Heart left ventricle (tissue), 16 donors: Measurements from ENCODE around the gene ZC3H18. TPM values are rescaled to one million over a fixed set of nuclear protein-coding genes. Genes with fewer than 3 reads are reported as not detected.

Experiments
- ATAC-seq, 4 donors: fragments of 200-7000 bp; cut with Tn5 transposase; one replicate each; pipeline ENCODE4 v1.9.1; 2020 to 2022; ENCODE audit warnings: moderate library complexity in 4 of 4, mild to moderate bottlenecking in 3 of 4, moderate number of reproducible peaks in 1 of 4
- DNase-seq, 5 donors: peaks; one replicate each; pipeline ENCODE4 v3.0.0-alpha.2; 2020
- H3K27ac ChIP-seq, 12 donors: fragments of 200-600 bp; sonication (generic) in 4 of 12; one replicate each; pipeline versions ENCODE4 v1.5.0 to v1.8.0; 2016 to 2022; ENCODE audit warnings: mild to moderate bottlenecking in 2 of 12
- H3K27me3 ChIP-seq, 9 donors: fragments of 200-600 bp; sonication (generic) in 2 of 9; one replicate each; pipeline versions ENCODE4 v1.5.1 to v1.8.0; 2016 to 2022; ENCODE audit warnings: mild to moderate bottlenecking in 3 of 9
- H3K36me3 ChIP-seq, 9 donors: fragments of 200-600 bp; sonication (generic) in 2 of 9; one replicate each; pipeline versions ENCODE4 v1.5.0 to v1.8.0; 2018 to 2022; ENCODE audit warnings: mild to moderate bottlenecking in 2 of 9
- H3K4me1 ChIP-seq, 12 donors: fragments of 200-600 bp; sonication (generic) in 4 of 12; one replicate each; pipeline versions ENCODE4 v1.5.0 to v1.8.0; 2016 to 2022; ENCODE audit warnings: mild to moderate bottlenecking in 3 of 12
- H3K4me3 ChIP-seq, 12 donors: fragments of 200-600 bp; sonication (generic) in 4 of 12; one replicate each; pipeline versions ENCODE4 v1.5.0 to v1.8.0; 2017 to 2022; ENCODE audit warnings: mild to moderate bottlenecking in 9 of 12, moderate library complexity in 4 of 12
- H3K9me3 ChIP-seq, 12 donors: fragments of 200-600 bp; sonication (generic) in 4 of 12; one replicate each; pipeline versions ENCODE4 v1.5.0 to v1.8.0; 2016 to 2022; ENCODE audit warnings: mild to moderate bottlenecking in 1 of 12
- POLR2A ChIP-seq, 2 donors: fragments of 450-650 bp; IDR thresholded peaks; one replicate each; pipeline ENCODE4 v1.6.1; 2017; ENCODE audit warnings: antibody characterized with exemption in 2 of 2, mild to moderate bottlenecking in 2 of 2, moderate library complexity in 2 of 2
- WGBS, 4 donors: extraction: QIAGEN DNeasy Blood & Tissue Kit in 2 of 4; methylation state at CpG; one replicate each; pipeline versions ENCODE4 v1.1.5 to v1.1.7; 2013 to 2018; 5-methylcytosine and 5-hydroxymethylcytosine counted together
- intact Hi-C, 10 donors: fragments of 100-400 bp; cut with DNase I; formaldehyde crosslinking; loops; one replicate each; pipeline versions ENCODE4 v1.11.1 to v1.14.2; 2022
- polyA plus RNA-seq, 2 donors: library from polyadenylated mRNA; stranded (reverse); fragments of 200-250 nt; gene quantifications; one replicate each; pipeline ENCODE4 v1.2.3, GENCODE V29; 2013
- total RNA-seq, 9 donors: library from RNA; depleted of rRNA in 2 of 9; stranded (reverse); fragments of >200 nt in 2 of 9; fragmentation: NEBNext Ultra II Directional in 3 of 9; extraction: Animal tissue kit (Norgen Biotek cat#: 25700) in 3 of 9; gene quantifications; one replicate each; pipeline versions ENCODE4 v1.1.0 to v1.2.4, GENCODE V29; 2016 to 2023
- TF ChIP-seq, protein P1 (sequence below), 12 donors: fragments of 200-600 bp; sonication (generic) in 4 of 12; IDR thresholded peaks; one replicate each; pipeline versions ENCODE4 v1.5.0 to v1.8.0; 2018 to 2022; ENCODE audit warnings: antibody characterized with exemption in 12 of 12, mild to moderate bottlenecking in 5 of 12
- donor health status: ischemic (EF 13 %, LVEDD 7.1; RV severe dilation, severe dysfunction).
- donor health status: healthy with polysubstance abuse.
- donor health status: DM: no; HTN: yes; CAD: no.
- donor health status: DM: no; HTN: no; CAD: no.
- donor health status: ischemic (EF 25% LVEDD 6.9; RV normal size, moderate dysfunction).
- donor health status: ischemic (EF 25% LVEDD 5.7; RV mildly dilated, moderate dysfunction).
- donor health status: healthy.
- donor health status: DM: yes; HTN: yes; CAD: no.
- donor health status: ischemic (EF 35%, LVEDD 5.7; RV mildly dilated, moderate dysfunction).
- donor health status: nonischemic (EF 11% LVEDD 7.7; RV severe dilation, severe dysfunction).
- donor health status: DM: yes; HTN: yes; CAD: no.
- donor health status: PGD.
- donor health status: ischemic (EF 29% LVEDD 5.4; RV normal size, mild dysfunction).
- donor health status: nonischemic (EF 23%, LVEDD 6.1; RV moderate dilation, normal function).

Gene ZC3H18
- total and polyA plus RNA-seq, 11 donors: 8.4 to 28.4 (median 21.9) TPM

DNA sequence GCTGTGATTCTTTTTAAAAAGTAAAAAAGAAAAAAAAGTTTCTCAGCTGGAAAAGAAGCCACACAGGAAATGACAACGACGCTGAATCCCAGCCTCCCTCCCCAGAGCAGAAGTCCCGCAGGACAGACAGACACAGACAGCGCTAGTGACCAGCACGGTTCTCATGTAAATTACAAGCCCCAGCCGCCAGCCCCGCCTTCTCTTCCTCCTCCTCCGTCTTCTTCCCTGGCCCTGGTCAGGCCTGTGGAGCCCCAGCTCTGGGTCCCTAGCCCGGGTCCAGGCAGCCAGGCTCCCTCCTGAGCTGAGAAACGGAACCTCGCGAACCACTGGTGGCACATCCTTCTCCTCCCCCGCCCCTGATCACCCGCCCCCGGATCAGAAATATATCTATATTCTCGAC lies 61.2 kb downstream of the ZC3H18 start:
- intact Hi-C loops: no loop called here
- DNase-seq (peak; percentile 37 to 74 (median 50)), ATAC-seq (no peak)
- TF ChIP-seq POLR2A (IDR thresholded peaks at IDR 0.05): no peak
- TF ChIP-seq, protein P1, sequence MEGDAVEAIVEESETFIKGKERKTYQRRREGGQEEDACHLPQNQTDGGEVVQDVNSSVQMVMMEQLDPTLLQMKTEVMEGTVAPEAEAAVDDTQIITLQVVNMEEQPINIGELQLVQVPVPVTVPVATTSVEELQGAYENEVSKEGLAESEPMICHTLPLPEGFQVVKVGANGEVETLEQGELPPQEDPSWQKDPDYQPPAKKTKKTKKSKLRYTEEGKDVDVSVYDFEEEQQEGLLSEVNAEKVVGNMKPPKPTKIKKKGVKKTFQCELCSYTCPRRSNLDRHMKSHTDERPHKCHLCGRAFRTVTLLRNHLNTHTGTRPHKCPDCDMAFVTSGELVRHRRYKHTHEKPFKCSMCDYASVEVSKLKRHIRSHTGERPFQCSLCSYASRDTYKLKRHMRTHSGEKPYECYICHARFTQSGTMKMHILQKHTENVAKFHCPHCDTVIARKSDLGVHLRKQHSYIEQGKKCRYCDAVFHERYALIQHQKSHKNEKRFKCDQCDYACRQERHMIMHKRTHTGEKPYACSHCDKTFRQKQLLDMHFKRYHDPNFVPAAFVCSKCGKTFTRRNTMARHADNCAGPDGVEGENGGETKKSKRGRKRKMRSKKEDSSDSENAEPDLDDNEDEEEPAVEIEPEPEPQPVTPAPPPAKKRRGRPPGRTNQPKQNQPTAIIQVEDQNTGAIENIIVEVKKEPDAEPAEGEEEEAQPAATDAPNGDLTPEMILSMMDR (IDR thresholded peaks at IDR 0.05): no peak
- Histone ChIP-seq H3K36me3 (peaks cover 0 to 64% (median 49%) of the 10 kb centered on the region in 9 donors), H3K4me1 (peaks cover 0 to 42% (median 22%) of the 10 kb centered on the region in 12 donors), H3K4me3 (no peak overlapping the region), H3K27me3 (peaks cover 0 to 15% (median 0%) of the 10 kb centered on the region in 9 donors), H3K27ac (peak overlapping the region in 8 of 12 donors; percentile 1 to 74 (median 40)), H3K9me3 (no peaks in the 10 kb centered on the region)
- 63 to 74% (median 70%) methylated on average over 16 of the region's 16 CpGs for WGBS, 4 donors

DNA sequence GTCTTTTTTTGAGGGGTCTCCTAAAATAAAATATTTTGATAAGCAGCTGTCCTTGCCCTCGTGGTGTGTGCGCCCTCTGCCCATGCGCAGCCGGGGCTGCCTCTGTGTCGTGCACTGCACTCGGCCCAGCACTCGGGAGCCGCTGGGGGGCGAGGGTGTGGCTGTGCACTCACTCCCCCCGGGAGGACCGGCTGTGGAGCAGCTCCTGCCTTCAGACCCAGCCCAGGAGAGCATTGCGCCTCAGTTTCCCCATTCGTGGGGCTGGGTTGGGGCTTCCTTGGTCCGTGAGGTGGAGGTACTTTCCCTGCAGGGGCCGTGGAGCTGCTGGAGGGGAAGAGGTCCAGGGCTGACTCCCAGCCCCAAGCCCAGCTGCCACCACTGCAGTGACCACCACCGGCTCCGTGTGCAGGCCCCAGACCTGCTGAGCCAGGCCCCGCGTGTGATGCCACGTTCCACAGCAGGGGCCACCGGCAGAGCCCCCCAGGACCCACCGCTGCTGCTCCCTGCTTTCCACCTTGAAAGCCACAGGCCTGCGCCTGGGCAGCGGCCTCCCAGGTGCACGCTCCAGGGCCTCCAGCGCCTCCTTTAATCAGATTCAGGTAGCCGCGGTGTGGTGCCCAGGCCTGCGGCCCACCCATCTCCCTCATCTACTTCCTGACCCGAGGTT lies 61.9 kb downstream of the ZC3H18 start:
- TF ChIP-seq, protein P1 (IDR thresholded peaks at IDR 0.05): no peak
- TF ChIP-seq POLR2A (IDR thresholded peaks at IDR 0.05): no peak
- Histone ChIP-seq H3K27ac (peak overlapping the region in 4 of 12 donors; percentile 1 to 42 (median 30)), H3K27me3 (peaks cover 0 to 21% (median 0%) of the 10 kb centered on the region in 9 donors), H3K9me3 (no peaks in the 10 kb centered on the region), H3K4me3 (no peak overlapping the region), H3K4me1 (peaks cover 0 to 42% (median 22%) of the 10 kb centered on the region in 12 donors), H3K36me3 (peaks cover 0 to 57% (median 42%) of the 10 kb centered on the region in 9 donors)
- ATAC-seq (no peak), DNase-seq (no peak)
- intact Hi-C loops: no loop called here
- WGBS, 4 donors: 82 to 93% (median 87%) methylated on average over 19 to 30 of the region's 30 CpGs

DNA sequence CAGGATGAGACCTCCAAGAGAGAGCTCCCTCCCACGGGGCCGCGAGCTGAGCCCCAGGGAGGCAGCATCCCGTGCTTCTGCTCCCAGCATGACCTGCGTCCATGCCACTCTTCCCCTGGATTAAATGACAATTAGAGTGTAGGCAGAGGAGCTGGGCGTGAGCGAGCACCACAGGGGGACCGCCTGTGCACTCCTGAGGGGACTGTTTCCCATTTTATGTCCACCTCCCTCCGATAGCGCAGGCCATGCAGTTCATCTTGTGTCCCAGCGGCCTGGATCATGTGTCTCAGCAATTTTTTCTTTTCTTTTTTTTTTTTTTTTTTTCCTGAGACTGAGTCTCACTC lies 62.4 kb downstream of the ZC3H18 start:
- DNase-seq: no peak
- Histone ChIP-seq H3K4me3 (no peak overlapping the region), H3K27me3 (peaks cover 0 to 25% (median 0%) of the 10 kb centered on the region in 9 donors), H3K4me1 (peaks cover 0 to 42% (median 22%) of the 10 kb centered on the region in 12 donors), H3K36me3 (peaks cover 0 to 52% (median 41%) of the 10 kb centered on the region in 9 donors), H3K9me3 (no peaks in the 10 kb centered on the region), H3K27ac (no peak overlapping the region)
- no peak for ATAC-seq
- intact Hi-C loops: no loop called here
- WGBS, 4 donors: 89 to 94% (median 92%) methylated on average over 11 of the region's 11 CpGs
- TF ChIP-seq, protein P1 (IDR thresholded peaks at IDR 0.05): no peak
- TF ChIP-seq POLR2A (IDR thresholded peaks at IDR 0.05): no peak

DNA sequence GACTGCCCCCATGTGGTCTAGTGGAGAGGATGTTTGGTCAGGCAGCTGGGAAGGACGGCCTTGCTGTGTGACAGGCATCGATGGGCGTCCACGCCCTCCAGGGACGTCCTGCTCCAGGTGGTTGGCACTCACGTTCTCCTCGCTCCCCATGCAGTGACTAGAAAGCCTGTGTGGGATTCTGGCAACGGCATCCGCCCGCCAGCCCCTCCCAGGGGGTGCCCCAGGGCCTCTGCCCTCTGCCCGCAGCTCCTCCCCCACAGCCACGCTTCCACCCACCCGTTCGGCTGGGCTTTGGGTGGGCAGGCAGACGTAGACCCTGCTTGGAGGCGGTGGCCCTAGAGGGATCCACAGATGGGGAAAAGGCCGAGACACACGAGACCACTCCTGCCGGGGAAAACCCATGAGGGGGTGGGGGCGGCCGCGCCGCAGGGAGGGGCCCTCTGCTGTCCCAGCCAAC lies 63.5 kb downstream of the ZC3H18 start:
- ATAC-seq (peak in 3 of 4 donors; percentile 6 to 25 (median 19)), DNase-seq (peak in 2 of 5 donors; percentile 40 to 68)
- Histone ChIP-seq H3K4me1 (peaks cover 0 to 32% (median 16%) of the 10 kb centered on the region in 12 donors), H3K27me3 (peaks cover 4 to 36% (median 10%) of the 10 kb centered on the region in 9 donors), H3K4me3 (peak overlapping the region in 10 of 12 donors; percentile 20 to 62 (median 50)), H3K36me3 (peaks cover 0 to 42% (median 36%) of the 10 kb centered on the region in 9 donors), H3K9me3 (no peaks in the 10 kb centered on the region), H3K27ac (peak overlapping the region in 1 of 12 donors; percentile 83)
- TF ChIP-seq POLR2A (IDR thresholded peaks at IDR 0.05): no peak
- TF ChIP-seq, protein P1 (IDR thresholded peaks at IDR 0.05): peak in 8 of 12 donors; percentile 9 to 39 (median 26)
- 55 to 72% (median 60%) methylated on average over 16 to 23 of the region's 23 CpGs for WGBS, 4 donors
- intact Hi-C loops: no loop called here
